Measurements from ENCODE around the gene PI4KB.

The PI4KB gene

DNA sequence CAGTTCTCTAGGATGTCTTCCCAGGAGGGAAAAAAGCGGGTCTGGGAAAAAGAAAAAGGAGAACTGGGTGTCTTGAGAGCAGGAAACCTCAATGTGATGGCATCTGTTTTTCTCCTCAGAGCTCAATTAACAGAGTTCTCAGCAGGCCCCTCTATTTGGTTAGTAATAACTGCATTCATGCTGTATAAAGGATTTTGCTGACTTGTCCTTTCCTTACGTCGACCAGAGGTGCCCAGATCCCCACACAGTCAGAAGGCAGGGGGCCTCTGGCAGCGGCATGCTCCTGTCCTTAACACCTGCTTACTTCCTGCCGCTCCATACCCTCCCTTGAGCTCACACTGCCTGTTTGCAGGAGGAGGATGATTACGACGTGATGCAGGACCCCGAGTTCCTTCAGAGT, 60.4 kb downstream of the PI4KB start:
- Mint-ChIP-seq H3K27ac (no peak overlapping the region), H3K36me3 (ENCODE audit: low read depth) (peaks cover 64% of the 10 kb centered on the region), H3K27me3 (ENCODE audit: low read depth) (no peaks in the 10 kb centered on the region), H3K4me1 (no peaks in the 10 kb centered on the region), H3K4me3 (no peak overlapping the region), H3K9me3 (no peaks in the 10 kb centered on the region)
- TF ChIP-seq, protein P1, sequence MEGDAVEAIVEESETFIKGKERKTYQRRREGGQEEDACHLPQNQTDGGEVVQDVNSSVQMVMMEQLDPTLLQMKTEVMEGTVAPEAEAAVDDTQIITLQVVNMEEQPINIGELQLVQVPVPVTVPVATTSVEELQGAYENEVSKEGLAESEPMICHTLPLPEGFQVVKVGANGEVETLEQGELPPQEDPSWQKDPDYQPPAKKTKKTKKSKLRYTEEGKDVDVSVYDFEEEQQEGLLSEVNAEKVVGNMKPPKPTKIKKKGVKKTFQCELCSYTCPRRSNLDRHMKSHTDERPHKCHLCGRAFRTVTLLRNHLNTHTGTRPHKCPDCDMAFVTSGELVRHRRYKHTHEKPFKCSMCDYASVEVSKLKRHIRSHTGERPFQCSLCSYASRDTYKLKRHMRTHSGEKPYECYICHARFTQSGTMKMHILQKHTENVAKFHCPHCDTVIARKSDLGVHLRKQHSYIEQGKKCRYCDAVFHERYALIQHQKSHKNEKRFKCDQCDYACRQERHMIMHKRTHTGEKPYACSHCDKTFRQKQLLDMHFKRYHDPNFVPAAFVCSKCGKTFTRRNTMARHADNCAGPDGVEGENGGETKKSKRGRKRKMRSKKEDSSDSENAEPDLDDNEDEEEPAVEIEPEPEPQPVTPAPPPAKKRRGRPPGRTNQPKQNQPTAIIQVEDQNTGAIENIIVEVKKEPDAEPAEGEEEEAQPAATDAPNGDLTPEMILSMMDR (IDR thresholded peaks at IDR 0.05; ENCODE audit: unreplicated experiment in 3 of 3), result no peak

GRCh38 chr1:151266315-151266714, 60.9 kb downstream of the PI4KB start:
- no peaks in the 10 kb centered on the region for H3K4me1 Mint-ChIP-seq
- H3K9me3 Mint-ChIP-seq, result no peaks in the 10 kb centered on the region
- TF ChIP-seq, protein P1 (IDR thresholded peaks at IDR 0.05; ENCODE audit: unreplicated experiment in 3 of 3), result no peak
- H3K27ac Mint-ChIP-seq, result no peak overlapping the region
- peaks cover 60% of the 10 kb centered on the region for H3K36me3 Mint-ChIP-seq (ENCODE audit: low read depth)
- H3K4me3 Mint-ChIP-seq, result no peak overlapping the region
- H3K27me3 Mint-ChIP-seq (ENCODE audit: low read depth), result no peaks in the 10 kb centered on the region

DNA sequence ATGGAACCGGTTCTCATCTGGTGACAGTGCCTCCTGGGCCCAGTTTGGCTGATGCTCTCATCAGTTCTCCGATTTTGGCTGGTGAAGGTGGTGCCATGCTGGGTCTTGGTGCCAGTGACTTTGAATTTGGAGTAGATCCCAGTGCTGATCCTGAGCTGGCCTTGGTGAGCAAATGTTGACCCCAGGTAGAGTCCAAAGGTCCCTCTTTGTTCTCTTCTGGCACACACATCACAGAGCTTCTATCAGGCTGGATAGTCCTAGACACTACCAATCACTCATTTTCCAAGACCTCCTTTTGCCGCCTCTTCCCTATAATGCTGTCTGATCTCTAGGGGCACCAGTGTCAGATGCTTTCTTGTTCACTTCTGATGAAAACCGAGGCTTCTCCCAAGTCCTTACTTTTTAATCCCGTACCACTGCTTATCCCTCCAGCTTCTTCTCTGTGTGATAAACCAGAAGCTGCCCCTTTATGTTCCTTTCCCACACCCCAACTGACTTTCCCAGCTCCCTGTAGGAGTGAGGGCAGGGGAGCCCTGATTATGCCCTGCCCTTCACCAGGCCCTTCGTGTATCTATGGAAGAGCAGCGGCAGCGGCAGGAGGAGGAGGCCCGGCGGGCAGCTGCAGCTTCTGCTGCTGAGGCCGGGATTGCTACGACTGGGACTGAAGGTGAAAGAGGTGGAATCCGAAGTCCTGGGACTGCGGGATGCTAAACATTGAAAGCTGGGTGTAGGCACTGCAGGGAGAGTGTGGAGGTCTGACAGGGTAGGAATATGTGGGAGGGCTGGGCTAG, 61.6 kb downstream of the PI4KB start:
- no peaks in the 10 kb centered on the region for H3K4me1 Mint-ChIP-seq
- no peaks in the 10 kb centered on the region for H3K9me3 Mint-ChIP-seq
- H3K27me3 Mint-ChIP-seq (ENCODE audit: low read depth), result no peaks in the 10 kb centered on the region
- H3K4me3 Mint-ChIP-seq, result no peak overlapping the region
- H3K36me3 Mint-ChIP-seq (ENCODE audit: low read depth), result peaks cover 58% of the 10 kb centered on the region
- no peak overlapping the region for H3K27ac Mint-ChIP-seq
- TF ChIP-seq, protein P1 (IDR thresholded peaks at IDR 0.05; ENCODE audit: unreplicated experiment in 3 of 3), result no peak

DNA sequence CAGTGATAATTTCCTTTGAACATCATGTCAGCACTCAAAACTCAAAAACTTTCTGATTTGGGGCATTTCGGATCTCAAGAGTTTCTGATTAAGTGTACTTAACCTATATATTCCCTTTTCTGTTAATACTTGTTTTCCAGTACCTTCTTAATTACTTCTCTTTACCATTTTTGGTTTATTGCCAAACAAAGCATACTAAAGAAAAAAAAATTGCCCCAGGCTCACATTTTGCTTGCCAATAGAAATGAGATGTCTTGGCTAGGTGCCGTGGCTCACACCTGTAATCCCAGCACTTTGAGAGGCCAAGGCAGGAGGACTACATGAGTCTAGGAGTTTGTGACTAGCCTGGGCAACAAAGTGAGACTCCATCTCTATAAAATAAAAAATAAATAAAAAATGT, 67.9 kb downstream of the PI4KB start:
- Mint-ChIP-seq H3K4me3 (no peak overlapping the region), H3K27me3 (ENCODE audit: low read depth) (no peaks in the 10 kb centered on the region), H3K27ac (no peak overlapping the region), H3K9me3 (no peaks in the 10 kb centered on the region), H3K4me1 (peaks cover 16% of the 10 kb centered on the region), H3K36me3 (ENCODE audit: low read depth) (peaks cover 21% of the 10 kb centered on the region)
- TF ChIP-seq, protein P1 (IDR thresholded peaks at IDR 0.05; ENCODE audit: unreplicated experiment in 3 of 3), result no peak

DNA sequence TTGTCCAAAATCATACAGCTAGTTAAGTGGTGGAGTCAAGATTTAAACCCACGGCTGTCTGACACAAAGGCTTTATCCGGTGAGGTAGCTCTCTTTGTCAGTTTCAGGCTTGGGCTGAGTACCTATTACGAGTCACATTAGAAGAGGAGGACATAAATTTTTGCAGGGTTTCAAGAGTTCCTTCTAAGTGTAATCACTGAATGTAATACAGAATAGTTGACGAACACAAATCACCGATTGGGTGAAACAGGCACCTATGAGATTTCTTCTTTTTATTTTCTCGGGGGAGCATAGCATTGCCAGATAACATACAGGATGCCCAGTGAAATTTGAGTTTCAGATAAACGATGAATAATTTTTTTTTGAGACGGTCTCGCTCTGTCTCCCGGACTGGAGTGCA, 71.8 kb downstream of the PI4KB start:
- Mint-ChIP-seq H3K36me3 (ENCODE audit: low read depth) (peaks cover 12% of the 10 kb centered on the region), H3K9me3 (no peaks in the 10 kb centered on the region), H3K4me1 (peaks cover 16% of the 10 kb centered on the region), H3K4me3 (peak overlapping the region; percentile 95 to 97 (median 95)), H3K27me3 (ENCODE audit: low read depth) (no peaks in the 10 kb centered on the region), H3K27ac (peak overlapping the region; percentile 65 to 98 (median 92))
- TF ChIP-seq, protein P1 (IDR thresholded peaks at IDR 0.05; ENCODE audit: unreplicated experiment in 3 of 3), result no peak
